HG03196 (cell line): ENCODE data around the gene MPL.

Experiments used
- ATAC-seq: cut with Tn5 transposase; IDR thresholded peaks from one replicate; pipeline ENCODE4 v1.9.1; 2021; ENCODE audit not compliant: unreplicated experiment

The MPL gene

DNA sequence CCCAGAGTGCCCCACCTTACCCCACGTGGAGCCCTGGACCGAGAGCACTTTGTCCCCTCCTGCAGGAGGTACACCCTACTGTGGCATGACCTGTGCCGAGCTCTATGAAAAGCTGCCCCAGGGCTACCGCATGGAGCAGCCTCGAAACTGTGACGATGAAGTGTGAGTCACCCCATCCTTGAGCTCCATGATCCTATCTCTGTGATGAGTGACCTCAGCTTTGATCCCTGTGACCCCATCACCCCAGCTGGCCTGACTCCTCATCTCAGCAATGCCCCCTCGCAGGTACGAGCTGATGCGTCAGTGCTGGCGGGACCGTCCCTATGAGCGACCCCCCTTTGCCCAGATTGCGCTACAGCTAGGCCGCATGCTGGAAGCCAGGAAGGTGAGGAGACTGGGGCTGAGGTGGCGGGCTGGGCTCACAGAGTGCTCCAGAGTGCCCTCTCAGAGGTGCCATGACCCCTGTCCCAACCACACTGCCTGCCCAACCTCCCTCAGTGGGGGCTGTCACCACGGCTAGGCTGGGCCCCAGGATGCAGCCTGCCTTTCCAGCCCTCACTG, 16.2 kb upstream of the MPL start:
- ATAC-seq: no peak

- ATAC-seq: no peak
Measured at GRCh38 chr1:43322506-43322905, 15.1 kb upstream of the MPL start.

GRCh38 chr1:43324810-43325209, 12.8 kb upstream of the MPL start:
- ATAC-seq: no peak

DNA sequence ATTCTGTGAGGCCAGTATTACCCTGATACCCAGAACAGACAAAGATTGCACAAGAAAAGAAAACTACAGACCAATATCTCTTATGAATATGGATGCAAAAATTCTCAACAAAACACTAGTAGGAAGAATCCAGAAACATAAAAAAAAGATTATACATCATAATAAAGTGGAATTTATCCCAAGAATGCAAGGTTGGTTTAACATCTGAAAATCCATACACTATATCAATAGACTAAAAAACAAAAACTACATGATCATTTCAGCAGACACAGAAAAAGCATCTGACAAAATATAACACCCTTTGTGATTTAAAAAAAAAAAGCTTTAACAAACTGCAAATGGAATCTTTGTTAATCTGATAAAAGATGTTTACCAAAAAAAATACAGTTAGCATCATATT, 12.2 kb upstream of the MPL start:
- no peak for ATAC-seq

DNA sequence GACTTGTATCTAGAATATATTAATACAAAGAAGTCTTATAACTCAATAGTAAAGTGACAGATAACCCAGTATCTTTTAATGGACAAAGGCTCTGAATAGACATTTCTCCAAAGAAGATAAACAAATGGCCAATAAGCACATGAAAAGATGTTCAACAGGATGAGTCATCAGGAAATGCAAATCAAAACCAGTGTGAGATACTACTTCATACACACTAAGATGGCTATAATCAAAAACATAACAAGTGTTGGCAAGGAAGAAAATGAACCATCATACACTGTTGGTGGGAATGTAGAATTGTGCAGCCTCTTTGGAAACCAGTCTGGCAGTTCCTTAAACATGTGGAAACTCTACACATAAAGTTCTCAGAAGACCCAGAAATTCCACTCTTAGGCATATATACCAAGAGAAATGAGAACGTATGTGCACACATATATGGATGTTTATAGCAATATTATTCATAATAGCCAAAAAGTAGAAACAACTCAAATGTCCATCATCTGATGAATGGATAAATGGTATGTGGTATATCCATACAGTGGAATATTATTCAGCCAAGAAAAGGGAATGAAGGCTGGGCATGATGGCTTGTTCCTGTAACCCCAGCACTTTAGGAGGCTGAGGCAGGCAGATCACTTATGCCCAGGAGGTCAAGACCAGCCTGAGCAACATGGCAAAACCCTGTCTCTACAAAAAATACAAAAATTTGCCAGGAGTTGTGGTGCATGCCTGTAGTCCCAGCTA, 9.9 kb upstream of the MPL start:
- ATAC-seq: no peak

DNA sequence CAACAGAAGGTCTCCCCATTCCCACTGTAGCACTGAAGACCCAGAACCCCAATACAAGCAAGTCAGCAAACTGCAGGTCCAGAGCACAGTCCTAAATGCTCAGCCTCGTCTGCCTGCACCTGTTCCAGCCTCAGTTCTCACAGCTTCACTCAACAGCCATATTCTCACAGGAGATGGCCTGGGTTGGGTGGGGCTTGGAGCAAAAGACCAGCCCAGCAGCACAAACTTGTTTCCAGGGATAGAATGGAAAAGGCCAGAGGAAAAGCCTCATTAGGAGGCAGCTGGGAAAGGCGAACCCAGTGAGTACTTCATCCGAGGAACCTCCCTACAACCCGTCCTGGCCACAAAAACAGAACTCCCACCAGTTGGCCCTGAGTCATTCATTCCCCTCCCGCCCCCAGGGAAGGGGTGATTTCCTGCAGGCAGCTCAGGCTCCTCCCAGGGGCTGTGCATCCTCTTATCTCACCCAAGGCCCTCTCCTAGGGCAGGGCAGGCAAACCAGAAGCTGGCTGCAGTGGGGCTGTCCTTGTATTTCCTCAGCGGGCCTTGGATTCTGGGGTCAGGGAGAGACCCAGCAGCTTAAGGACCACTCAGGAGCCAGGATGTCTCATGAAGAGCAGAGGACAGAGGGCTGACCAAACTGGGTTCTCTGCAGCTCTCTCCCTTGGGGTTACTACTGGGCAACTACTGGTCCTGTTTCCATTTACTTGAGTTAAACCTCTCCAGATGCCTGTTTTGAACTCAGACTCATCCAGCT, 7.4 kb upstream of the MPL start:
- ATAC-seq: no peak

- no peak for ATAC-seq
Measured at GRCh38 chr1:43331688-43332087, 5.9 kb upstream of the MPL start.

DNA sequence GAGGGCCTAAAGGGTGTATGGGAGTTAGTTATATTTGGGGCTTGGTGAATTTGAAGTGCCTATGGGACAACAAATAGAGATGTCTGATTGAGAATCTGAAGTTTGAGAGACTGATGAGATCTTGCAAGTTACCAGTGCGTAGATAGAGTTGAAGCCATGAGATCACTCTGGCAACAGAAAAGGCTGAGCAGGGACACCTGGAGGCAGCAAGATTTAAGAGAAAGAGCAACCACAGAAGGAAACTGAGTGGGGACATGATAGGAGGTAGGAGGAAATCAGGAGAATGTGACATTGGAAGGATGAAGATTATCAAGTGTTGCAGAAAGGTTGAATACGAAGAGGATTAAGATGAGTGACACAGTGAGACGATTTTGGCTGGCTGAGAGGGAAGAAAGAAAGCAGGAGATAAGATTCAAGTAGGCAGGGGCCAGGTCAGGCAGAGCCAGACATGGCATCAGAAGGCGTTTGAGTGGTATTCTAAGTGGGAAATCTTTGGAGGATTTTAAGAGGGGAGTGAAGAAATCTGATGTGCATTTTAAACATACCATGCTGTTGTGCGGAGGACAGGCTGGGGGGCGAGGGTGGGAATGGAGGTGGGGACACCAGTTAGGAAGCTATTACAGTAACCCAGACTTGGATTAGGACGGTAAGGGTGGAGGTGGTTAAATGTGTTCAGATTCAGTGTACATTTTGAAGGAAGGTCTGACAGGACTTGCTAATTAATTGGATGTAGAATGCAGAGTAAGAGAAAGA, 3.0 kb upstream of the MPL start:
- no peak for ATAC-seq

- no peak for ATAC-seq
Measured at GRCh38 chr1:43338001-43338400, 383 bp downstream of the MPL start.

- no peak for ATAC-seq
Measured at GRCh38 chr1:43339584-43340232, 2.1 kb downstream of the MPL start.

- ATAC-seq: no peak
Measured at GRCh38 chr1:43340559-43340958, 2.9 kb downstream of the MPL start.

DNA sequence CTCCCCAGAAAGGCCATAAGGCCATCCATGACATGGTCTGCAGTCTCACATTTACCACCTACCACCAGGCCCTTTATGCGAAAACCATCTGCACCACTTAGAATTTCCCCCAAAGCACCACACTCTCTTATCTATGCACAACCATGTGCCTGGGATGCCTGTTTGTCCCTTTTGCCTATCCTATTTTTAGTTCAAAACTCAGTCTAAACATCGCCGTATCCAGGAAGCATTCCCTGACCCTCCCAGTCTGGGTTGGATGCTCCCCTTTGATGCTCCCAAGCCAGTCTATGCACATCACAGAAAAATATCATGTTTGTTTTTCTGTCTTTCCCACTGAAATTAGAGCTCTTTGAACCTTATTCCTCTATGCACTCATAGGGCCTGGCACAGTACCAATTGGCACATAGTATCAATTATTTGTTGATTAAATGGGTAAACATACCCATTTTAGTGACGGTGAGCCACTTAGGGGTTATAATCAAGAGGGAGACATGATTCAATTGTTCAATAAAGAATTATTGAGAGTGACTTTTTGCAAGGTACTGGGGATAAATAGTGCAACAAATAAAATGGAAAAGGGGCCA, 6.7 kb downstream of the MPL start:
- ATAC-seq: no peak

DNA sequence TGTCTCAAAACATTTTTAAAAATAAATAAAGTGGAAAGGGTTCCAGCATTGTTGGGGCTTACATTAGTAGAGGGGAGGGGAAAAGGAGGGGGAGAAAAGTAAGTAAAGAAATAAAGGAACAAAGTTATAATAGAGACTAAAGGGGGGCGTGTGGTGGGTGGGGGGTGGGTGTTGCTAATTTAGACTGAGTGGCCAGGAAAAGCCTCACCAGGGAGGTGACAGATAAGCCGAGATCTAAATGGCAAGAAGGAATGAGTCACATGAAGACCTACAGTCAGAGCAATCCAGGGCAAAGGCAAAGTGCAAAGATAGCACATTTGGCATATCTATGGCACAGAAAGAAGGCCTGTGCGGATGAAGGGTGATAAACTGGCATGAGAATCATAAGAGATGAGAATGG, 7.5 kb downstream of the MPL start:
- ATAC-seq: no peak

DNA sequence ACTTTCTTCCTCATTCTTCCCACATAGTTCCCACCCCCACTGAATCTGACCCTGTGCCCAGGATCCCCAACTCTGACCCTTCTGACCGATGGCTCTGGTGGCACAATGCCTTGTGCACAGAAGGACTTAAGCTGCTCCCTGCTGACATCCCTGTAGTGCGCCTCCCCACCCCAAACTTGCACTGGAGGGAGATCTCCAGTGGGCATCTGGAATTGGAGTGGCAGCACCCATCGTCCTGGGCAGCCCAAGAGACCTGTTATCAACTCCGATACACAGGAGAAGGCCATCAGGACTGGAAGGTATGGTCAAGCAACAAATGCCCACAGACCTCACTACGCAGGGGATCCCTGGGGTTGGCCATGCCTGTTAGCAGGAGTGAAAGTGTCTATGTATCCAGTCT, 9.0 kb downstream of the MPL start:
- no peak for ATAC-seq

GRCh38 chr1:43348343-43348808, 10.8 kb downstream of the MPL start:
- ATAC-seq: no peak

DNA sequence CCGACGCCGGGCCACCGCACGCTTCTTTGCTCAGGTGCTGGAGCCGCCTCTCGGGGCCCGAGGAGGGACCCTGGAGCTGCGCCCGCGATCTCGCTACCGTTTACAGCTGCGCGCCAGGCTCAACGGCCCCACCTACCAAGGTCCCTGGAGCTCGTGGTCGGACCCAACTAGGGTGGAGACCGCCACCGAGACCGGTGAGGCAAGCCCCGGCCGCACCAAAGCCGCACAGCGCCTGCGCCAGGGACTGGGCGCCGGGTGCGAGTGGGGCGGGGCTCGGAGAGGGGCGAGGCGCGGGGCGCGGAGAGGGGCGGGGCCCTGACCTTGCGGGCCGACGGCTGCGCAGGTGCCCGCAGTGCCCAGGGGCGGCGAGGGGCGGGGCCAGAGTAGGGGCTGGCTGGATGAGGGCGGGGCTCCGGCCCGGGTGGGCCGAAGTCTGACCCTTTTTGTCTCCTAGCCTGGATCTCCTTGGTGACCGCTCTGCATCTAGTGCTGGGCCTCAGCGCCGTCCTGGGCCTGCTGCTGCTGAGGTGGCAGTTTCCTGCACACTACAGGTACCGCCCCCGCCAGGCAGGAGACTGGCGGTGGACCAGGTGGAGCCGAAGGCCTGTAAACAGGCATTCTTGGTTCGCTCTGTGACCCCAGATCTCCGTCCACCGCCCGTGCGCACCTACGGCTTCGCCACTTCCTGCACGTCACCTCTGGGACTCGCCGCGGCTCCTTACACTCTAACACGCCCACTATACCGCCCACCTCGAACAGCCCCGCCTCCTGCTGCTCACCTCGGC, 11.4 kb downstream of the MPL start:
- no peak for ATAC-seq

DNA sequence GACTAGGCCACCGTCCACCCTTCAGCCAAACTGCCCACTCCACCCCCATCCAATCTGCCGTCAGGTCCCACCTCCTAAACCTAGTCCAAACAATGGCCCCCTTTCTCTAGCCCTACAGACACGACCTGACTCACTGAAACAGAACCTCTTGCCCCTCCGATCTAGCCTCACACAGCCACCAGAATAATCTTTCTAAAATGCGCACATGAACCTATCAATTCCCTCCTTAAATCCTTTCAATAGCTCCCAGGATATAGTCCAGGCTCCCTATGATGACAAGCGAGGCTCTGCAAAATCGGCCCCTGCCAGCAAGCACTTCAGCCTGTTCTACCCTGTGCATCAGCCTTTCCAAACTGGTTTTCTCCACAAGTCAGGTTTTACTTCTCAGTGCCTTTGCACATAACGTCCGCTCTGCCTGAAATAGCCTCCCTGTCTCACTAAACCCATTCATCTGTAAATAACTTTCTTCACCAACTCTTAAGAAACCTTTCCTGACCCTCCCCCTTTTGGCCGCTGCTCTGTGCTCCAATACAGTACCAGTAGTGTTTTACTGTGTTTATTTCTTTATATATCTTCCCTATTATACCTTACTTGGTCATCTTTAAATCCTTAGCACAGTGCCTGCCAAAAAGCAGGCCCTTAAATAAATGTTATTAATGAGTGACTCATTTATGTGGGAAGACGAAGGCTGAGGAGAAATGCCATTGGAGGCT, 12.1 kb downstream of the MPL start:
- no peak for ATAC-seq

GRCh38 chr1:43350976-43351375, 13.4 kb downstream of the MPL start:
- ATAC-seq: no peak
